CD4-positive, alpha-beta T cell treated with Interleukin-15 for 1 hour (primary cell): ENCODE results near the gene MMP23B.
"Not testable (repeated sequence)": the region's sequence is repeated elsewhere in the genome, so short reads cannot be mapped to it uniquely, and the experiment has no call there.

Source experiments
- DNase-seq: peaks from one replicate; pipeline ENCODE4 v3.0.0-alpha.2; 2020

MMP23B gene

DNA sequence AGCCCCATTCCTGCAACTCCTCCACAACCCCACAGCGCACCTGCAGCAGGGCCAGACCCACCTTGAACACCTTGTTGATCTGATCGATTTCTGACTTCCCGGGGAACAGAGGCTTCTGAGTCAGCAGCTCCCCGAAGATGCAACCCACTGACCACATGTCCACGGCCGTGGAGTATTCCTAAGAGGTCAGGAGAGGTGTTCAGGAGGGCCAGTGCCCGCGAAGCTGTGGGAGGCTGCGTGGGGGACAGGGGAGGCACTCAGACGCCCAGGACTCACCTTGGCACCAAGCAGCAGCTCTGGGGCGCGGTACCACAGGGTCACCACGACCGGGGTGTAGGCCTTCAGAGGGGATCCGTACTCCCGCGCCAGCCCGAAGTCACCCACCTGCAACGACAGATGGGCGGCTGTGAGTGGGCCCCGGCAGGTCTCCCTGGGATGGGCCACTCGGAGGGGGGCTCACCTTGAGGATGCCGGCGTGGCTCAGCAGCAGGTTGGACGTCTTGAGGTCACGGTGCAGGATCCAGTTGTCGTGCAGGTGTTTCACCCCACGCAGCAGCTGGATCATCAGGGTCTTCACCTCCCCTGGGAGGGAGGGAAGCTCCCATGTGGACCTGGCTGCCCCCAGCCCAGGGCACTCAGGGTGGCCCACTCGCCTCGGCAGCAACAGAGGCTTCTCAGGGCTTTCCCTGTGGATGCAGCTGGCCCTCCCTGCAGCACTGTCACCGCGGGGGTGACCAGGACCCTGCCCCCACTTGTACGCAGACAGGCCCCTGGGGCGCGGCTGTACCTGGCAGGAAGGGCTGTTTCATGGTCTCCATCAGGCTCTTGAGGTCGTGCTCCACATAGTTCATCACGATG, 4.9 kb downstream of the MMP23B start:
- DNase-seq: not testable (repeated sequence)

DNA sequence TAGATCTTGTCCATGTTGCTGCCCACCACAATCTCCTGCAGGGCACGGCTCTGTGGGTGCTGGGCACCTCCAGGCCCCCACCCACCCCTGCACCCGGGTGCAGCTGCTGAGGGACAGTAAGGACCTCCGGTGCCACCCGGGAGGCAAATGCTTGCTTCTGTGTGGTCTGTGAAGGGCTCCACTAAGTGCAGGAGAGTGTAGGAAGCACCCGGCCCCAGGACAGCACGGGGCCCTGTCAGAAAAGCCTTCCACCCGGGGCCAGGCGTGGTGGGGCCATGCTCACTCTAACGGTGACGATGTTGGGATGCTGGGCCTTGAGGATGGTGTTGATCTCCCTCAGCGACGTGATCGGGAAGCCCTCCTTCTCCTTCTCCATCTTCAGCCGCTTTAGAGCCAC, 5.5 kb downstream of the MMP23B start:
- not testable (repeated sequence) for DNase-seq

DNA sequence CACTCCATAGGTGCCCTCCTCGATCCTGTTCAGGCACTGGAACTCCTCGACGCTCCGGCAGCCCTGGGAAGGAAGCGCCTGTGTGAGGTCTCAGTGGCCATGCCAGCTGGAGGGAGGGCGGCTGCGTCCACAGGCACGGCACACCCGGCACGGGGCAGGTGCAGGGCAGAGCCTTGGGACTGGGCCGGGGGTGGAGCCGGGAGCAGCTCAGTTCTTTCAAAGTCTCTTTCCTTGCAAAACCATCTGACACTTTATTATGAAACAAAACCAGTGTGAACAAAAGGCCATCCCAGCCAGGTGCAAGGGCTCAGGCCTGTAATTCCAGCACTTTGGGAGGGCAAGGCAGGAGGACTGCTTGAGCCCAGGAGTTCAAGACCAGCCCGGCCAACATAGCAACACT, 6.6 kb downstream of the MMP23B start:
- not testable (repeated sequence) for DNase-seq

DNA sequence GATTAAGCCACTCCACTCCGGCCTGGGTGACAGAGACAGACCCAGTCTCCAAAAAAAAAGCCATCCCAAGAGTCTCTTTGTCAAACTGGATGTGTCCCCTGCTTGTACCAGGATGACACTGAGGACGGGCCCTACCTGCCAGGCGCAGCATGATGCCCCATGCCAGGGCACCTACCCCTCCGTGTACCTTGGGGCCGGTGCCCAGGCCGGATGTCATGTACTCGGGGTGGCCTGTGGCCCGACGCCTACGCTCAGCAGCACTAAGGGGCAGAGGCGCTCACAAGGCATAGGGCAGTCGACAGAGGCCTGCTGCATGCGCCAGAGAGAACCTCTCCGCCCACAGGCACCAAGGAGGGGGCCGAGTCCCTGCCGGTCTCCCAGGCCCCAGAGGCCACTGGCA, 7.4 kb downstream of the MMP23B start:
- DNase-seq: not testable (repeated sequence)

DNA sequence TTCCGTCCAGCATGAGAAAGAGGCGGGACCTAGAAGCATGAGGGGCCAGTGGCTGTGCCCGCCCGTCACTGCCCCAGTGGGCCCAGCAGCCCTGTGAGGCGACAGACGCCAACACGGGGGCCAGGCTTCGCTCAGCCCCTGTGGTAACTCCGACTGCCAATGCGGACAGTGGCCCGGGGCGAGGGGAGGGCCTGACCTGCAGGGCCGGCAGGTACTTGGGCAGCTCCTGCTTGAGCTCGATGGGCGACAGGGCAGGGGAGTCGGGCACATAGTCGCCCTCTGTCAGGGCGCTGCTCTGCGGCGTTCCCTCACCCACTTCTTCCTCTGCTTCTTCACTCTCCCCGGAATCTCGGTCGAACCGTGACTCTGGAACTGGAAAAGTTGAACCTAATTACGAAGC, 8.1 kb downstream of the MMP23B start:
- not testable (repeated sequence) for DNase-seq

DNA sequence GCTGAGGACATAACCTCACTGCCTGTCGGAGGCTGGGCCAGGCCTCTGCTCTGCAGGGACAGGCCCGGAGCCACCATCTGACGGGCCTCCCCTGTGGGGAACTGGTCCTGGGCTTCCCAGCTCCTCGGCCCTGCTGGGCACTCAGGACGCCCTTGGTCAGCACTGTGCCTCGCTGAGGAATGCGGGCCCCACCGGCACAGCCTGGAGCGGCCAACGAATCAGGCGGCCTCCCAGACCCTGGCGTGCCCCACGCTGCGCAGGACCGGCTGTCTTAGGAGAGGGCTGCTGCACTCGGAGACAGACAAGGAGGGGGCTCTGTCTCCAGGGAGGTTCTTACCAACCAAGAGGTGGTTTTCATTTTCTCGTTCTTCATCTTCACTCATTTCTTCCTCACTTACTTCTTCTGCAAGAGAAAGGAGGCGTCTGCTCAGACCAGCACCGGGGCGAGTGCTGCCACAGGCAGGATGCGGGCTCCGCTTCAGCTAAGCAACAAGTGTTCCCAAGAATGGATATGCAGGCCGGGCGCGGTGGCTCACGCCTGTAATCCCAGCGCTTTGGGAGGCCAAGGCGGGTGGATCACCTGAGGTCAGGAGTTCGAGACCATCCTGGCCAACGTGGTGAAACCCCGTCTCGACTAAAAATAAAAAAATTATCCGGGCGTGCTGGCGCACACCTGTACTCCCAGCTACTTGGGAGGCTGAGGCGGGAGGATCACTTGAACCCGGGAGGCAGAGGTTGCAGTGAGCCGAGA, 8.9 kb downstream of the MMP23B start:
- DNase-seq: not testable (repeated sequence)

DNA sequence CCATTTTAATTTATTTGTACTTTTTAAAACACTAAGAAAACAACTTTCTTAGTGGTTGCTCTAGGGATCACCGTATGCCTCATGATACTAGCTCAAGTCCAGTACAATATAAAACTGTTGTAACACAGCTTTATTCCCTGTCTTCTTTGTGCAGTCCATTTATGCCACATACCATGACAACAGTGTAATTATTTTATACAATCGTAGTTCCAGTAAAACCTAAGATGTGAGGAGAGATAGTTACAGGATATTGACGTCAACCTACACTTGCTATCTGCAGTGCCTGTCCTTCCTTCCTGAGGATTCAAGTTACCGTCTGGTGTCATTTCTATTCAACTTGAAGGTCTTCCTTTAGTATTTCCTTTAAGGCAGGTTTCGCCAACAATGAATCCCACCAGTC, 14.4 kb downstream of the MMP23B start:
- DNase-seq: not testable (repeated sequence)

DNA sequence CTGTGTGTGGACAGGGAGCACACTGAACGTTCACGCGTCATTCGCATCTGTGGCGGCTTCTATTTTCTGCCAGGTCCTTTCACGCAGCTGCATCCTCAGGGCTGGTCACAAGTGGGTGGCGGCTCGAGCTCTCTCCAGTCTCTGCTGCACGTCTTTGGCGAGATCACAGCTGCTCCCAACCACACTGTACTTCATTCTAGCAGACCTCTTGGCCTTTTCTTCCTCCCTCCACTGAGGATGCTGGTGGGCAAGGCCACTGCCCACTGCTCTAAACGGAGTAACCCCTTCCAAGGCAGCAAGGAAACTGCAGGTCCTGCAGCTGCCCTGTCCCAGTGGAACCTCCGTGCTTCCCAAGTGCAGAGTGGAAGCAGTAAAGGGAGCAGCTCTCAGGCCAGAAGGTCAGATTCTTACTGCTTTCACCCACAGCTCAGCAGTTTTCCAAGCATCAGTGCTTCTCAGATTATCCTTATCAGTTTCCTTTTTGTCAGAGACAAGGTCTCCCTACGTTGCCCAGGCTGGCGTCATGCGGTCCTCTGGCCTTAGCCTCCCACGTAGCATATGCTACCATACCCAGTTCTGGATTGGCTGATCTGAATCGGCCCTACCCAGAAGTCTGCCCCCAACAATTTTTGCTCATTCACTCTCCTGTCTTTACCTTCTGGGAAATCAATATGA, 15.7 kb downstream of the MMP23B start:
- DNase-seq: not testable (repeated sequence)

DNA sequence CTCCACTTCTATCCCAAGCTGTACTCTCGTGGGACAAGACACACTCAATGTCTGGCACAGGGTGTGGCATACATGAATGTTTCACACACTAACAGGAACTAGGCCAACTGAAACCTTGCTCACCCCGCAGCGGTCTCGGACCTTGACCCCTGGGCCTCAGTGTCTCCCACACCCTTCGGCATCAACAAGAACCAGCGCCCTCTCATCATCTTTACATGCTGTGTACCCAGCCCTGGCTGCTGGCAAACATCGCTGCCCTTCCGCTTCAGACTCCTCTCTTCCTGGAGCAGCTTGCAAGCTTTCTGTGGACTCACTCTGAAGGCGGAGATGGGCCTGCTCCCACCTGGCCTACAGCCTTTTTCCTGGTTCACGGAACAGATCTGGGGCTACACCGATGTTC, 16.3 kb downstream of the MMP23B start:
- not testable (repeated sequence) for DNase-seq

DNA sequence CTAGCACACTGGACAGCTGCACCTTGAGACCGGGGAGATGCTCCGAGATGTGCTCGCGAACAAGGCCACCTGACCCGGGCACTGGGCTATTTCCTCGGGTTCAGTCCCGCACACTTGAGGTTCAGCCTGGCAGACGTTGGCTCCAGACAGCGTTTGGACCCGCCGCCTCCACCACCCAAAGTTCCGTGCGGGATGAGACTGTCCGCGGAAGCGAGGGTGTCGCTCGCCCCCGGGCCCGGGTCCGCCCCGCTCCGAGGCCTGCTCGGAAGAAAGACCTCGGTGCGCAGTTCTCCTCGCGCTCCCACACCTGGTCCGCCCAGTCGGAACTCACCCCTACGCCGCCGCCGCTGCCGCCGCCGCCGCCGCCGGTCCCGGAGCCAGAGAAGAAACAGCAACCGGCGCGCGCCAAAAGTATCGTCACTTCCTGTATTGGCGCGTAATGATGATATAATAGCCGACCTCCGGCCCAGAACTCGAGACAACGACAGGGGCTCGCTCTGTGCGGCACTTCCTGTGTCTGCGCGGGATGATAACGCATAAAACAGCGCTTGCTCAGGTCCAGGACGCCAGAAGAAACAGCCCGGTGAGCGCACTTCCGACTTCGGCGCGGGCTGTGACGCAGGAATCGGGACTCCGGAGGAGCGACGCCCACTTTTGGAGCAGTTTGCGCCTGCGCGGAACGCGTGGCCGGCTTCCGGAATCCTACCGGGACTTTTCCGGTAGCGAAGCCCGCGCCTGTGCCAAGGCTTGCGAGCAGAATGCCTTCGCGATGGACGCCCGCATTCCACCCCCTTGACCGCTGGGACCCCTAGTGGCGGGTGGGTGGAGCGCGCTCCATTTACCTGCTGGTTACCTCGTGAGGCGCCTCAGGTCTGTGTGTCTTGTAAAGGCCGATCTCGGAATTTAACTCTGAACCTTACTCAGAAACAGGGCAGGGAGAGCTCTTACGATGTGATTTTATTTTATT, 26.9 kb downstream of the MMP23B start, which contains the start of gene CDK11B:
Gene CDK11B (minus strand): TSS at position 422 of the 967 bp plus-strand sequence. CDS start 1,519 bp downstream, outside the sequence.
- DNase-seq: peak; percentile 97

DNA sequence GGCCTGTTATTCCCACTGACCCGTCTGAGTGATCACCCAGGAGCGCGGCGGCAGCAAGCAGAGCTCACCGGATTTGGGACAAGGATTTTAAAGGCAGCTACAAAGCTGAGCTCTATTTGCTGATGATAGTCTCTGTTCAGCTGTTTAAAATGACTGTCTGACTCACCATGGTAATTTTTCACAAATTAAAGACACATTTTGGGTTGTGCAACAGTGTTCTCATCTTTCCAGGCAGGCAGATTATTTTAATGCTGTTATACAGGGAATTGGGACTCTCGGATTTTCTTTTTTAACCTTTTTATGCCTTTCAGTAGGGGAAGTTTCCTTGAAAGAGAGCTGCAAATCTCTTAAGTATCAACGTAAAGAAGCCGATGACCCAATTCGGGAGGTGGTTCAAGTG, 30.4 kb downstream of the MMP23B start:
- not testable (repeated sequence) for DNase-seq

DNA sequence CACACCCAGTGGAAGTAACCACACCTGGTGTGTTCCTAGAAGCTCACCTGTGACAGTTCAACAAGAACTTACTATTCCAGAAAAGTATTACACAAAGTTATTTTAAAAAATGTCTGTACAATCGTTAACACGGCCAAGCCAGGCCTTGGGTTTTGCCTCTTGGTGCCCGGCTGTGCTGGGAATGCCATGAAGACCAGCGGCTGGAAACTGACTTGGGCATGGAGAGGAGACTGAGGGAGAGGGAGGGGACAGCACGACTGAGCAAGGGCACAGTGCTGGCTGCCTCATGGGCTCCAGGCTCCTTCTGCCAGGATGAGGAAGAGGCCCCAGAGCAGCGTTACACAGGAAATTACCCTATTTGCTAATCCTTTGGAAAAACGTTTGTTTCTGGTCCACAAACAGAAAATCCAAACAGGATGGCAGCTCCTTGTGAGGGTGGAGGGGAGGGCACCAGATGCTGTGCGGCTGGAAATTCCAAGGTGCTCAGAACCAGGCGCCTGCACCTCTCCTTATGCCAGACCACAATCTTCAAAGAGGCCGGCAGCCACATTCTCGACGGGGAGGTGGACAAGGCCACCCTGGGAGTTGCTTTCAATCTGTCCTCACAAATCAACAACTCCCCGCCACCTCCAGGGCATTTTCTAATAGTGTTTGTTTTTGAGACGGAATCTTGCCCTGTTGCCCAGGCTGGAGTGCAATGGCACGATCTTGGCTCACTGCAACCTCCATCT, 31.0 kb downstream of the MMP23B start:
- DNase-seq: not testable (repeated sequence)

DNA sequence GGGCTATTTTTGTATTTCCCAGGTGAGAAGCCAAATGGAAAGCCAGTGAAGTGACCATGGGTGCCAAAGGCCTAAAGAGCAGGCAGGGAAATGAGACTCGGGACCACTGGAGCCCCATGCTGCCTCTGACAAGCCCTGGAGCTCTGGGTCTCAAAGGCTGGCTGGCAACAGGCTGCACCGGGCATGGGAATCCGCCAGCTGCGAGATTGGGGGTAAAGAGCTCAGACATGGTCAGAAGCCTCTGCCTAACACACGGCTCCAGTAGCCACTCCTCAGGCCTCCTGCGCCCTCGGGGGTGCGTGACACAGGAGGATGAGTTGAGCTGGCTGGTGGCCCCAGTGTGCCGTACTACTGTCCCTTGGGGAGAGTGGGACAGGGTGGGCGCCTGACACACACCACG, 32.3 kb downstream of the MMP23B start:
- not testable (repeated sequence) for DNase-seq

DNA sequence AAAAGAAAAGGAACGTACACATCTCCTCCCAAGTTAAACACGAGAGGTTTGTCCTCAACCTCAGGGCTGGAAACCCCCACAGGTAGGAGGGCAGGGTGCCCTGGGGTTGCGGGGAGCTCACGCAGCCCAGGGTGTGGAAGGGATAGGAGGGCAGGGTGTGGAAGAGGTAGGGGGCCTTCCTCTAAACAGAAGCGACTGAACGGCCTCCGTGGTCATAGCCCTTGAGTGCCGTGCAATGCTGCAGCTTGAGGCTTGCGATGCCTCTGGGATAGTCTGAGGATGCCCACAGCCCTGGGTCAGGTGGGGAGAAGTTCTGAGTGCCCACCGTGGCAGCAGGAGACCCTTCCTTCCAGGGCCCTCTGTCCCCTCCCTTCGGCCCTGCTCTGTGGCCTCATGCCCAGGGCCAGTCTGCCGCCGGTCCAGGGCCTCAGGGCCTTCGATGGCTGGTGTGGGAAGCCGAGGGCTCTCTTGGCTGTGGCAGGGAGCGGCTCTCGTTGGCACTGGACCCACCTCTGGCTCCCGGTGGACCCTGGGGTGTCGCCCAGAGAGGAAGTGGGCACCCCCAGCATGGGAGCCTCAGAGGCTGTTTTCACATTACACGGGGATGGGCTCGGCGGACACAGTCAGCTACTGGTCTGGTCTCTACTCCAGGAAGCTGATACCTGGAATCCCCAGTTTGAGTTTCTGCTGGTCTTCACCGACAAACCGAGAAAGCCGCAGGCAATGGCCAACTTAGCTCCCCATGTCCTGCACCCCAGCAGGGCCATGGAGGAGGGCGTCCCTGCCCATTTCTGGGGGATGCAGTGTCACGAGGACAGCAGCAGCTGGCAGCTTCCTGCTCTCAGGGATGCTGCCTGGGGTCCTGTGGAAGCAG, 33.2 kb downstream of the MMP23B start:
- DNase-seq: no peak

DNA sequence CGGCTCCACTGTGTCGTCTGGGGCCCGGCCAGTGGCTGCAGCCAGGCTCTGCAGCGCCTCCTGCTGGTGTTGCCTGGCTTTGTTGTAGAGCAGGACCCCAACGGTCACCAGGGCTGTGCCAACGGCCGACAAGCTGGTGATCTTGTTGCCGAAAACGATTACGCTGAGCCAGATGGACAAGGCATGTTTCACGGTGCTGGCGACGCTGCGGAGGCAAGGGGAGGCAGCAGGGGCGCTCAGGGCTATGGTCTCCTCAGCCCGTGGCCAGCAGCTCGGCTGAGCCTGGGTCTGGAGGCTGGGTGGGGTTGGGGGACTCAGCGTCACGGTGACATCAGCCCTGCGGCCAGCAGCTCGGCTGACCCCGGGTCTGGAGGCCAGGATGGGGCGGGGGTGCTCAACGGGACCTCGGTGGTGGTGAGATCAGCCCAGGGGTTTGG, 33.9 kb downstream of the MMP23B start:
- no peak for DNase-seq

DNA sequence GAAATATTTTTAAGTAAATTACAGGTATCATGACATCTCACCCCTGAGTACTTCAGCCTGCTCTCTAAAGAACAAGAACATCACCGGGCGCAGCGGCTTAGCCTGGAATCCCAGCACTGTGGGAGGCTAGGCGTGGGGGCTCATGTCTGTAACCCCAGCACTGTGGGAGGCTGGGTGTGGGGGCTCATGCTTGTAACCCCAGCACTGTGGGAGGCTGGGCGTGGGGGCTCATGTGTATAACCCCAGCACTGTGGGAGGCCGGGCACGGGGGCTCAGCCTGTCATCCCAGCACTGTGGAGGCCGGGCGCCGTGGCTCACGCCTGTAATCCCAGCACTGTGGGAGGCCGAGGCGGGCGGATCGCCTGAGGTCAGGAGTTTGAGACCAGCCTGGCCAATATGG, 34.6 kb downstream of the MMP23B start:
- no peak for DNase-seq

DNA sequence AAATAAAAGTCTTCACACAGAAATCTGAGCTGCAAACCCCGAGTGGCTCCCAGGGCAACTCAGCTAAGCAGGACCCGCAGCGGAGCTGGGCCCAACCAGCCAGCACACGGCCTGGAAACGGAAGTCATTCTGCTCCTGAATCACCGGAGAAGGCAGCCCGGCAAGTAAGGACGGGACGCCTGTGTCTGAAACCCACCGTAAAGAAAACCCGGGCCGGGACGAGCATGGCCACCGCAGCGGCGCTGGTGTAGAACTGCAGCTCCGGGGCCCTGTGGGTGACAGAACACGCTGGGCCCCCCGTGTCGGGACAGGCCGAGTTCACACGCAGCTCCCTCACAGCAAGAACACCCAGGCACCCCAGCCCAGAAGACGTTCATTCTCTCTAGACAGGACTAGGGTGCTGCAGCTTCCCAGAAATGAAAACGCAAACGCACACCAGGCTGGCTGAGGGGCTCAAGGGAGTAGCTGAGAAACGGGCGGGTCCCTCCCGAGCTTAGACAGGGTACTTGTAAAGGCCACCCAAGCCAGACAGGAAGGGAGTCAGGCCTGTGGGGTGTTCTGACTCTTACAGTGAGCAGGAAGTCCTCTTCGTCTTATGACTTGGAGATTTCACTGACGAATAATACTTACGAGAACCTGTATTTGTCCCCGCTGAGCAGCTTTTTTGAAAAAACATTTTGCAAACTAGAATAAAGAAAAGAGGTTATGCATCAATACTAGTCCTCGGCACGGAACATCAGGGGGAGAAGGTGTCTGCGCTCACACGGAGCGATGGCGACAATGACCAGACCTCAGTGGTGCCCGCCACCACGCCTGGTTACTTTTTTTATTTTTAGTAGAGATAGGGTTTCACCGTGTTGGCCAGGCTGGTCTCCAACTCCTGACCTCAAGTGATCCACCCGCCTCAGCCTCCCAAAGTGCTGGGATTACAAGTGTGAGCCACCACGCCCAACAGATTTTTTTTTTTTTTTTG, 37.8 kb downstream of the MMP23B start:
- no peak for DNase-seq

DNA sequence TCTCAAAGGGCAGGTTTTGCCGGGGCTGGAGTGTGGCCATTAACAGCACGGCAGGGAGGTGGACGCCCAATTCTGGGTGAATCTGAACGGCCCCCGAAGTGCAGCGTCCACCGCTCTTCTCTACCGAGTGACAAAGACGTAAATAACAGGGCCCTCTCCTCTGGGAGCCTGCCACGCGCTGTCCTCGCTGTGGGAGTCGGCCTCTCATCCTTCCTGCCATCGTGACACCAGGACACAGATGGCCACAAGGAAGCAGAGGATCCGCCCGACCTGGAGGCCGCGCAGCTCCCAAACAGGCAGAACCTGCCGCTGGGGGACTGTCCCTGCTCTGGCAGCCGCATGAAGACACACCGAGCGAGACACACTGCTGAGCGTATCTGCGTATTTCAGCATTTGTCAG, 38.9 kb downstream of the MMP23B start:
- DNase-seq: no peak
